Common myeloid progenitor, CD34-positive (primary cell): ENCODE data around the gene YDJC.

Source experiments
- CTCF ChIA-PET: fragments of 350-600 bp; sonication (Branson Sonifier 250); formaldehyde crosslinking; loops from one replicate; lab custom pipeline; 2021; ENCODE audit warnings: antibody characterized with exemption; lab: Charles Lee
- POLR2A ChIA-PET: fragments of 350-600 bp; sonication (Branson Sonifier 250); formaldehyde crosslinking; loops from one replicate; lab custom pipeline; 2021; ENCODE audit warnings: antibody characterized with exemption; lab: Charles Lee
- DNase-seq, 3 donors: peaks; one replicate each; pipeline versions ENCODE4 v3.0.0 to v3.0.0-alpha.2; 2013
- H3K27ac ChIP-seq, 2 experiments: 1 replicate in 1 of 2; 2 replicates in 1 of 2; pipeline ENCODE4 v1.7.0; 2013; ENCODE audit warnings: inconsistent platforms in 2 of 2, low read length in 2 of 2, mild to moderate bottlenecking in 2 of 2, low read depth in 1 of 2, moderate library complexity in 1 of 2; ENCODE audit not compliant: severe bottlenecking in 2 of 2, insufficient read depth in 1 of 2, poor library complexity in 1 of 2
- H3K27me3 ChIP-seq, 5 experiments: replicated peaks in 2 of 5; 1 replicate in 3 of 5; 2 replicates in 2 of 5; pipeline versions ENCODE4 v1.6.1 to v1.7.0; 2013; ENCODE audit warnings: low read length in 4 of 5, mild to moderate bottlenecking in 2 of 5, moderate library complexity in 2 of 5, inconsistent platforms in 1 of 5; ENCODE audit not compliant: insufficient read depth in 5 of 5, control insufficient read depth in 4 of 5
- H3K36me3 ChIP-seq, 4 experiments: 1 replicate in 2 of 4; 2 replicates in 2 of 4; pipeline versions ENCODE4 v1.6.1 to v1.7.0; 2013; ENCODE audit warnings: low read length in 3 of 4, control low read depth in 1 of 4, mild to moderate bottlenecking in 1 of 4; ENCODE audit not compliant: control insufficient read depth in 4 of 4, insufficient read depth in 4 of 4
- H3K4me1 ChIP-seq, 4 experiments: 1 replicate in 3 of 4; 2 replicates in 1 of 4; pipeline versions ENCODE4 v1.6.1 to v1.7.1; 2013; ENCODE audit warnings: low read length in 3 of 4, mild to moderate bottlenecking in 3 of 4, control low read depth in 1 of 4, inconsistent platforms in 1 of 4, moderate library complexity in 1 of 4; ENCODE audit not compliant: control insufficient read depth in 4 of 4, insufficient read depth in 4 of 4; ENCODE audit errors: control extremely low read depth in 1 of 4
- H3K4me3 ChIP-seq, 7 experiments: 1 replicate in 4 of 7; 2 replicates in 3 of 7; pipeline versions ENCODE4 v1.5.1 to v1.7.0; 2013; ENCODE audit warnings: mild to moderate bottlenecking in 7 of 7, low read length in 6 of 7, moderate library complexity in 6 of 7, inconsistent platforms in 2 of 7, low read depth in 2 of 7, control low read depth in 1 of 7; ENCODE audit not compliant: insufficient read depth in 4 of 7, control insufficient read depth in 1 of 7; ENCODE audit errors: extremely low read depth in 1 of 7
- H3K9me3 ChIP-seq, 5 experiments: 1 replicate in 4 of 5; 2 replicates in 1 of 5; pipeline versions ENCODE4 v1.6.1 to v1.7.1; 2013; ENCODE audit warnings: low read length in 4 of 5, mild to moderate bottlenecking in 2 of 5, inconsistent platforms in 1 of 5, low read depth in 1 of 5, moderate library complexity in 1 of 5; ENCODE audit not compliant: control insufficient read depth in 4 of 5, insufficient read depth in 2 of 5; ENCODE audit errors: control extremely low read depth in 1 of 5
- WGBS: methylation state at CpG from one replicate; pipeline ENCODE4 v1.1.5; 2013; ENCODE audit not compliant: insufficient coverage; 5-methylcytosine and 5-hydroxymethylcytosine counted together

YDJC gene

GRCh38 chr22:21626073-21626734 is 3.6 kb downstream of the YDJC start:
- 91% methylated on average over 4 of the region's 4 CpGs for WGBS
- H3K9me3 ChIP-seq = no peaks in the 10 kb centered on the region
- POLR2A ChIA-PET = no interaction called here
- no peaks in the 10 kb centered on the region for H3K27me3 ChIP-seq
- H3K4me1 ChIP-seq = peaks cover 0 to 48% (median 33%) of the 10 kb centered on the region in 4 experiments
- CTCF ChIA-PET = interaction anchor here (0.9 to 13.8 kb wide), 6 partner anchors 9 to 34 kb away, joined by 3 to 174 read pairs (median 3); partner anchors contain the start of gene SDF2L1
- H3K4me3 ChIP-seq = no peak overlapping the region
- H3K36me3 ChIP-seq = peaks cover 13 to 61% (median 39%) of the 10 kb centered on the region in 4 experiments
- peak overlapping the region in 1 of 2 experiments; percentile 22 for H3K27ac ChIP-seq
- DNase-seq = no peak

DNA sequence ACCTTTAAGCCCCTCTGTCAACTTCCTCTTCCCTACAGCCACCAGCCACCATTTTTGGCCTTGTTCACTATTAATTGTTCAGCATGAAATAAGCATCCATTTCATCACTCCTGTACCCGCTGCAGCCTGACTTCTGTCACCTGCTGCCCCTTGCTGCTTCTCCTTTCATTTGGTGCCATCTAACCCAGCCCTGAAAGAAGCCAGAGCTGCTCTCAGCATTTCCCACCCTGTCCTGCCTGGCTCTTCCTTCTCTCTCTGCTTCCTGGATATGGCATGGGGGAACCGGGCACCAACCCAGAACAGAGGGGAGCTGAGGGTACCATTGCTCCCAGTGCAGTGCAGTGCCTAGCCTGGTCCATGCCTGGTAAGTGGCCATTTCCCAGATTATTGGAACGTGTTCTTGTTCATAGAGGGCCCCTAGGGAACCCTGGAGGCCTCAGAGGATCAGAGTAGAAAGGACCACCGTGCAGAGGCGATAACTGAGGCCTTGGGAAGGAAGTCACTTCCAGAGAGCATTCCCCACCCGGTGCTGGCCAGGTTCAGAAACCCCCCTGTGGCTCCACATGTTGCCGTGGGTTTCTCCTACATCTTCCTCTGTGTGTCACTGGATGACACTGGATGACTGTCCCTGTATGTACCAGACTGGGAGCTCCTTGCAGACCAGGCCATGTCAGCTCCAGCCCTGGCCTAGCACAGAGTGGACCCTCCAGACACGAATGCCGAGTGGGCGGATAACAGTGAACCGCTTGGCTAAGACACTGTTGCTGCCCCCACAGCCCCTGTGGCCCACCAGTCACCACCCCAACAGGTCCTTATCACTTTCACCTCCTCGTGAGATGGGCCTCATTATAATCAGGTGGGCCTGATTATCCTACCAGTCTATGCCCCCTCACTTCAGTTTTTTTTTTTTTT is 4.7 kb downstream of the YDJC start:
- Histone ChIP-seq H3K4me3 (no peak overlapping the region), H3K9me3 (no peaks in the 10 kb centered on the region), H3K4me1 (peaks cover 0 to 53% (median 37%) of the 10 kb centered on the region in 4 experiments), H3K27me3 (no peaks in the 10 kb centered on the region), H3K36me3 (peaks cover 13 to 72% (median 44%) of the 10 kb centered on the region in 4 experiments), H3K27ac (peak overlapping the region in 1 of 2 experiments; percentile 33)
- ChIA-PET POLR2A (interaction anchor here (1.0 kb wide), 1 partner anchor 16 kb away, joined by 4 read pairs; no protein-coding TSS in a partner anchor), CTCF (interaction anchor here (0.7 to 13.8 kb wide), 5 partner anchors 9 to 34 kb away, joined by 3 to 174 read pairs (median 4); partner anchors contain the start of gene SDF2L1)
- 95% methylated on average over 12 of the region's 12 CpGs for WGBS
- DNase-seq = peak in 2 of 3 donors; percentile 31 to 43

GRCh38 chr22:21624120-21624879 is 5.5 kb downstream of the YDJC start:
- Histone ChIP-seq H3K27me3 (no peaks in the 10 kb centered on the region), H3K36me3 (peaks cover 15 to 78% (median 45%) of the 10 kb centered on the region in 4 experiments), H3K4me1 (peaks cover 0 to 51% (median 35%) of the 10 kb centered on the region in 4 experiments), H3K27ac (peak overlapping the region in 1 of 2 experiments; percentile 33), H3K9me3 (no peaks in the 10 kb centered on the region), H3K4me3 (no peak overlapping the region)
- WGBS = 97% methylated on average over 8 of the region's 8 CpGs
- DNase-seq = peak in 1 of 3 donors; percentile 40
- POLR2A ChIA-PET = interaction anchor here (1.0 kb wide), 1 partner anchor 17 kb away, joined by 4 read pairs; no protein-coding TSS in a partner anchor
- CTCF ChIA-PET = interaction anchor here (0.7 to 13.8 kb wide), 4 partner anchors 10 to 33 kb away, joined by 3 to 174 read pairs (median 4); partner anchors contain the start of gene SDF2L1

DNA sequence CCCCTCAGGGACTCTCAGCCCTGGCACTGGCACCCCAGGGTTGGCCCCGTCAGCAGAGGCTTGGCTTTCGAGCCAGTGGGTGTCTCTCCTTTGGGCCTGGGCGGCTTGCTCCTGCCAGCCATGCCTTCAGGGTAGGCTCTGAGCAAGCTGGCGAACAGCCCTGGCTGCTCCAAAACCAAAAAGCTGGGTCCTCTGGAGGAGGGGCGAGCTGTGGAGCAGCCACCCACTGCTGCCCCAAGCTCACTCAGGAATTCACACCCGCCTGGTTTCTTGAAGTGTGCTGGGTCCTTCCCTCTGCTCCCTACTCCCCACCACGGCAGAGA is 6.2 kb downstream of the YDJC start:
- Histone ChIP-seq H3K9me3 (no peaks in the 10 kb centered on the region), H3K4me1 (peaks cover 0 to 44% (median 28%) of the 10 kb centered on the region in 4 experiments), H3K27ac (no peak overlapping the region), H3K36me3 (peaks cover 15 to 84% (median 48%) of the 10 kb centered on the region in 4 experiments), H3K27me3 (no peaks in the 10 kb centered on the region), H3K4me3 (no peak overlapping the region)
- 100% methylated on average over 5 of the region's 7 CpGs for WGBS
- ChIA-PET POLR2A (interaction anchor here (1.0 kb wide), 1 partner anchor 18 kb away, joined by 3 read pairs; the partner anchor contains the start of gene SDF2L1), CTCF (interaction anchor here (1.0 to 13.8 kb wide), 5 partner anchors 10 to 55 kb away, joined by 3 to 174 read pairs (median 4); partner anchors contain the start of gene SDF2L1)
- DNase-seq = no peak

DNA sequence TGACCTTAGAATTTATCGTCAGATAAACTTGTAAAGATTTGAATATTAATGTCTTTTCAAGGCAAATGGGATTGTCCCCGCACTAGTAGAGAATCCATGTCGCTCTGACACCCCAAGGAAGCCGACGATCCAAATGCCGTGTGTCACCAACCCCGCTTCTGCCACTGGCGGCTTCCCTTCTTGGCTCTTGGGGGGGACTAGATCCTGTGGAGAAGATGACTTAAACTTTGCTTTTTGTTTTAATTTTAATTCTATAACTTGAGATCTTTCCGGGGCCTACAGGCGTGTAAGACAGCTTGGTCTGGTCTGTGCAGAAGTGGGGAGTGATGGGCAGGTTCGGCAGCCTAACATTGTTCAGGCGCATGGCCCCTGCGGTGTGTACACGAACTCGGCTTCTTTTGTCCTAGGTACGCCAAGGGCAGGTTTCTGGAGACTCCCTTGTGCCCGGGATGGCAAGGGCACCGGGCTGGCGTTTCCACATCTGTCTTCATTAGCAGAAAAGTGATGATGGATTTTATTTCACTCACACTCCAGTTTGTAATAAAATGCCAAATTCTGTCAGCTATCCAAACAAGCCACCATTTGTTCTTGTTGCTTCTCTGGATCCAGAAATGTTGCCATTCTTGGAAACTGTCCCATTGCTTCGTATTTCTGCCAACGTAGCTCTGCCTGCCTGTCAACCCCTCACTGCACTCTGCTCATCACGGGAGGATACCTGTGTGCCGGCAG is 6.7 kb downstream of the YDJC start:
- 96% methylated on average over 18 of the region's 23 CpGs for WGBS
- H3K27ac ChIP-seq = no peak overlapping the region
- H3K4me3 ChIP-seq = no peak overlapping the region
- DNase-seq = no peak
- H3K27me3 ChIP-seq = no peaks in the 10 kb centered on the region
- POLR2A ChIA-PET = interaction anchor here (1.0 to 1.2 kb wide), 2 partner anchors 17 to 19 kb away, joined by 3 read pairs; partner anchors contain the start of gene SDF2L1
- H3K9me3 ChIP-seq = no peaks in the 10 kb centered on the region
- peaks cover 14 to 79% (median 43%) of the 10 kb centered on the region in 4 experiments for H3K36me3 ChIP-seq
- CTCF ChIA-PET = interaction anchor here (0.6 to 13.8 kb wide), 6 partner anchors 9 to 1659 kb away, joined by 3 to 174 read pairs (median 4); partner anchors contain the start of gene SDF2L1
- H3K4me1 ChIP-seq = peaks cover 0 to 39% (median 23%) of the 10 kb centered on the region in 4 experiments
